ENCODE data around the gene TRPM3. TPM values are rescaled to one million over a fixed set of nuclear protein-coding genes. Genes with fewer than 3 reads are reported as not detected.
A peak's percentile ranks its signal among the peaks of the same experiment; 100 is the strongest.

The TRPM3 gene
- total RNA-seq, 2 experiments from 2014 or later = not detected

DNA sequence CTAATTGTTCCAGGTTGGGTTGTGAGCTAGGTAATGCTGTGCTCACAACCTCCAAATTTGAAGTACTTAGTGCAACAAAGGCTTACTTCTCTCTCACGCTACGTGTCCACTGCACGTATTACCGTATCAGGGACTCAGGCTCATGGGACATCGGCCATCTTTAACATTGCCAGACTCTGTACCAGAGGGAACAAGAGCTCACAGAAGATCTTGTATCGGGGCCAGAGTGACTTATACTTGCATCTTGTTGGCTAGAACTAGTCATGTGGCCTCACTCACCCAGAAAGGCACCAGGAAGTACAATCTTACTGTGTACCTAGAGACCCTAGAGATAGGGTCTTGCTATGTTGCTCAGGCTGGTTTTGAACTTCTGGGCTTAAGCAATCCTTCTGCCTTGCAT is 625.9 kb downstream of the TRPM3 start:
- ChIA-PET CTCF (interaction anchor here (1.1 to 1.4 kb wide), 2 partner anchors 11 to 107 kb away, joined by 3 read pairs; no protein-coding TSS in a partner anchor), POLR2A (interaction anchor here (1.5 kb wide), 1 partner anchor 81 kb away, joined by 7 read pairs; the partner anchor contains the start of gene KLF9)

DNA sequence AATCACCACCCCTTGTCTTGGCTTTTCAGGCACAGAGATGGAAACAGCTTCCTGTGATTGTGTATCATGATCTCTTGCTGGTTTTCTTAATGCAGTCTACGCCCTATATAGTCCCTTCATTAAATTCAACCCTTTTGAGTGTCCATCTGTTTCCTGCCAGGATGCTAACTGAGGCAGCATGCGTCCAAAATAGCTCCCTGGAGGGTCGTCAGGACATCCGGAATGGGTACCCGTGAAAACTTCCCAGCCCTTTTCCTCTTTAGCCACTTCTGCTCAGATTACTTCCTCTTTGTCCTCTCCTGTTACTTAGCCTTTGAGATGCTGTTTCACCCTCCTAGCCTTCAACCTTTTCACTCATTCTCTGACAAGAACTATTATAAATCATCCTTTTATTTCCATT is 627.2 kb downstream of the TRPM3 start:
- no peaks in the 10 kb centered on the region for H3K27me3 ChIP-seq (ENCODE audit: control insufficient read depth in 1 of 2, insufficient read depth in 2 of 2, low read length in 2 of 2)
- H3K4me3 ChIP-seq (ENCODE audit: low read length) = no peak overlapping the region
- H3K4me1 ChIP-seq (ENCODE audit: insufficient read depth, low read length) = peaks cover 7% of the 10 kb centered on the region
- ChIA-PET CTCF (no interaction called here), POLR2A (no interaction called here)
- ATAC-seq (ENCODE audit: poor library complexity) (no peak), DNase-seq (no peak)
- Mint-ChIP-seq H3K27ac (no peak overlapping the region), H3K4me3 (no peak overlapping the region), H3K36me3 (ENCODE audit: low read depth) (no peaks in the 10 kb centered on the region), H3K9me3 (no peaks in the 10 kb centered on the region), H3K4me1 (ENCODE audit: low read depth) (peaks cover 24% of the 10 kb centered on the region), H3K27me3 (no peaks in the 10 kb centered on the region)
- TF ChIP-seq, protein P1, sequence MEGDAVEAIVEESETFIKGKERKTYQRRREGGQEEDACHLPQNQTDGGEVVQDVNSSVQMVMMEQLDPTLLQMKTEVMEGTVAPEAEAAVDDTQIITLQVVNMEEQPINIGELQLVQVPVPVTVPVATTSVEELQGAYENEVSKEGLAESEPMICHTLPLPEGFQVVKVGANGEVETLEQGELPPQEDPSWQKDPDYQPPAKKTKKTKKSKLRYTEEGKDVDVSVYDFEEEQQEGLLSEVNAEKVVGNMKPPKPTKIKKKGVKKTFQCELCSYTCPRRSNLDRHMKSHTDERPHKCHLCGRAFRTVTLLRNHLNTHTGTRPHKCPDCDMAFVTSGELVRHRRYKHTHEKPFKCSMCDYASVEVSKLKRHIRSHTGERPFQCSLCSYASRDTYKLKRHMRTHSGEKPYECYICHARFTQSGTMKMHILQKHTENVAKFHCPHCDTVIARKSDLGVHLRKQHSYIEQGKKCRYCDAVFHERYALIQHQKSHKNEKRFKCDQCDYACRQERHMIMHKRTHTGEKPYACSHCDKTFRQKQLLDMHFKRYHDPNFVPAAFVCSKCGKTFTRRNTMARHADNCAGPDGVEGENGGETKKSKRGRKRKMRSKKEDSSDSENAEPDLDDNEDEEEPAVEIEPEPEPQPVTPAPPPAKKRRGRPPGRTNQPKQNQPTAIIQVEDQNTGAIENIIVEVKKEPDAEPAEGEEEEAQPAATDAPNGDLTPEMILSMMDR (IDR thresholded peaks at IDR 0.05) = no peak
- intact Hi-C loops (cut with DNase I, micrococcal nuclease) = no loop called here
- no peaks in the 10 kb centered on the region for H3K9me3 ChIP-seq (ENCODE audit: control insufficient read depth in 1 of 2, insufficient read depth in 1 of 2, low read length in 2 of 2)
- H3K27ac ChIP-seq (ENCODE audit: low read depth in 1 of 2, low read length in 2 of 2) = no peak overlapping the region
- no peaks in the 10 kb centered on the region for H3K36me3 ChIP-seq (ENCODE audit: insufficient read depth, low read length)

More for the DNA sequence above, 625.9 kb downstream of the TRPM3 start:
- intact Hi-C loops (cut with DNase I, micrococcal nuclease) = loop anchor here in 1 of 2 experiments (1.0 to 5.0 kb wide), 2 partner anchors 15 to 67 kb away; no protein-coding TSS in a partner anchor
- H3K36me3 ChIP-seq (ENCODE audit: insufficient read depth, low read length) = no peaks in the 10 kb centered on the region
- no peak overlapping the region for H3K27ac ChIP-seq (ENCODE audit: low read depth in 1 of 2, low read length in 2 of 2)
- H3K27me3 Mint-ChIP-seq = no peaks in the 10 kb centered on the region
- no peak overlapping the region for H3K4me3 ChIP-seq (ENCODE audit: low read length)
- peaks cover 24% of the 10 kb centered on the region for H3K4me1 Mint-ChIP-seq (ENCODE audit: low read depth)
- DNase-seq (peak in 1 of 14 experiments; percentile 8), ATAC-seq (ENCODE audit: poor library complexity) (no peak)
- H3K27ac Mint-ChIP-seq = no peak overlapping the region
- TF ChIP-seq, protein P1 (IDR thresholded peaks at IDR 0.05) = no peak
- H3K9me3 ChIP-seq (ENCODE audit: control insufficient read depth in 1 of 2, insufficient read depth in 1 of 2, low read length in 2 of 2) = no peaks in the 10 kb centered on the region
- no peak overlapping the region for H3K4me3 Mint-ChIP-seq
- no peaks in the 10 kb centered on the region for H3K9me3 Mint-ChIP-seq
- H3K27me3 ChIP-seq (ENCODE audit: control insufficient read depth in 1 of 2, insufficient read depth in 2 of 2, low read length in 2 of 2) = no peaks in the 10 kb centered on the region
- no peaks in the 10 kb centered on the region for H3K36me3 Mint-ChIP-seq (ENCODE audit: low read depth)
- peaks cover 7% of the 10 kb centered on the region for H3K4me1 ChIP-seq (ENCODE audit: insufficient read depth, low read length)

DNA sequence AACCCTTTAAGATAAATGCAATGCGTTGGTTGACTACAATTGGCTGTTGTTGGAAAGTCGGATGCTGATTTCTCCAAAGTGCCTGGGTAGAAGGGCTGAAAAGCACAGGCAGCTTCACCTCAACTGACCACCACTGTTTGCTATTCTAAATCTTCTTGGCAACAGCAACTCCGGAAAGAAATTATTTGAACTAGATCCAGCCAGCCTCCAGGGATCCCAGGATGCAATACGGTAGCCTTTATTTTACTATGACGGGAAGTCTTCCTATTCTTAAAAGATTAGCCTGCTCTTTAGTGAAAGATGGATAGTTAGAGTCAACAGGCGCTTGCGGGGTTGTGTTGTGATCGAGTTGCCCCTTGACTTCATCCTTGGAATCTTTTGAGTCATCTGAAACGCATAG is 628.4 kb downstream of the TRPM3 start:
- H3K4me3 Mint-ChIP-seq = no peak overlapping the region
- no peaks in the 10 kb centered on the region for H3K36me3 Mint-ChIP-seq (ENCODE audit: low read depth)
- CTCF ChIA-PET = no interaction called here
- Histone ChIP-seq H3K4me3 (ENCODE audit: low read length) (no peak overlapping the region), H3K36me3 (ENCODE audit: insufficient read depth, low read length) (no peaks in the 10 kb centered on the region), H3K4me1 (ENCODE audit: insufficient read depth, low read length) (peaks cover 7% of the 10 kb centered on the region), H3K27me3 (ENCODE audit: control insufficient read depth in 1 of 2, insufficient read depth in 2 of 2, low read length in 2 of 2) (no peaks in the 10 kb centered on the region), H3K9me3 (ENCODE audit: control insufficient read depth in 1 of 2, insufficient read depth in 1 of 2, low read length in 2 of 2) (no peaks in the 10 kb centered on the region), H3K27ac (ENCODE audit: low read depth in 1 of 2, low read length in 2 of 2) (no peak overlapping the region)
- no peak overlapping the region for H3K27ac Mint-ChIP-seq
- DNase-seq = no peak
- POLR2A ChIA-PET = no interaction called here
- TF ChIP-seq, protein P1 (IDR thresholded peaks at IDR 0.05) = no peak
- peaks cover 24% of the 10 kb centered on the region for H3K4me1 Mint-ChIP-seq (ENCODE audit: low read depth)
- intact Hi-C loops (cut with DNase I, micrococcal nuclease) = no loop called here
- no peak for ATAC-seq (ENCODE audit: poor library complexity)
- no peaks in the 10 kb centered on the region for H3K27me3 Mint-ChIP-seq
- H3K9me3 Mint-ChIP-seq = no peaks in the 10 kb centered on the region

Data from CD4-positive, alpha-beta T cell (primary cell).